Superior temporal gyrus (tissue), 1 donor: Measurements from ENCODE around the gene PYCR2.

Experiments
- DNase-seq: peaks from one replicate; pipeline ENCODE4 v3.0.0-alpha.2; 2016; ENCODE audit errors: extremely low spot score

The PYCR2 gene

GRCh38 chr1:225919906-225920305, 4.1 kb downstream of the PYCR2 start:
- peak; percentile 94 for DNase-seq

- DNase-seq, result no peak
Measured at GRCh38 chr1:225918280-225918679, 5.8 kb downstream of the PYCR2 start.

- no peak for DNase-seq
Measured at GRCh38 chr1:225917536-225917935, 6.5 kb downstream of the PYCR2 start.

GRCh38 chr1:225917101-225917500, 6.9 kb downstream of the PYCR2 start:
- no peak for DNase-seq

- DNase-seq, result no peak
Measured at GRCh38 chr1:225915538-225915991, 8.5 kb downstream of the PYCR2 start.

GRCh38 chr1:225914947-225915346, 9.1 kb downstream of the PYCR2 start:
- DNase-seq, result no peak

- DNase-seq, result no peak
Measured at GRCh38 chr1:225914391-225914790, 9.7 kb downstream of the PYCR2 start.

GRCh38 chr1:225911191-225912130, 12.6 kb downstream of the PYCR2 start:
- peak; percentile 61 for DNase-seq

- DNase-seq, result no peak
Measured at GRCh38 chr1:225909477-225909876, 14.6 kb downstream of the PYCR2 start.

GRCh38 chr1:225908773-225909172, 15.3 kb downstream of the PYCR2 start:
- DNase-seq, result no peak

- no peak for DNase-seq
Measured at GRCh38 chr1:225908013-225908640, 15.9 kb downstream of the PYCR2 start.

GRCh38 chr1:225907341-225907740, 16.7 kb downstream of the PYCR2 start:
- no peak for DNase-seq

- no peak for DNase-seq
Measured at GRCh38 chr1:225906467-225906866, 17.6 kb downstream of the PYCR2 start.

GRCh38 chr1:225903623-225904022, 20.4 kb downstream of the PYCR2 start:
- no peak for DNase-seq

- no peak for DNase-seq
Measured at GRCh38 chr1:225899044-225899925, 24.8 kb downstream of the PYCR2 start.

GRCh38 chr1:225897595-225898514, 26.2 kb downstream of the PYCR2 start:
- no peak for DNase-seq

- no peak for DNase-seq
Measured at GRCh38 chr1:225896937-225897549, 27.0 kb downstream of the PYCR2 start.

- DNase-seq, result no peak
Measured at GRCh38 chr1:225896494-225896893, 27.6 kb downstream of the PYCR2 start.

GRCh38 chr1:225892307-225892706, 31.7 kb downstream of the PYCR2 start:
- no peak for DNase-seq

GRCh38 chr1:225891229-225891972, 32.6 kb downstream of the PYCR2 start:
- DNase-seq, result no peak
